Stimulated activated CD8-positive, alpha-beta memory T cell treated with anti-CD3 and anti-CD28 coated beads, Interleukin-15, amount 100 ng/mL, for 48 hours (primary cell): ENCODE data around the gene HOXC4.

ENCODE experiments used
- DNase-seq, 2 donors: peaks; one replicate each; pipeline ENCODE4 v3.0.0-alpha.2; 2020; ENCODE audit warnings: low read depth in 2 of 2

The HOXC4 gene

DNA sequence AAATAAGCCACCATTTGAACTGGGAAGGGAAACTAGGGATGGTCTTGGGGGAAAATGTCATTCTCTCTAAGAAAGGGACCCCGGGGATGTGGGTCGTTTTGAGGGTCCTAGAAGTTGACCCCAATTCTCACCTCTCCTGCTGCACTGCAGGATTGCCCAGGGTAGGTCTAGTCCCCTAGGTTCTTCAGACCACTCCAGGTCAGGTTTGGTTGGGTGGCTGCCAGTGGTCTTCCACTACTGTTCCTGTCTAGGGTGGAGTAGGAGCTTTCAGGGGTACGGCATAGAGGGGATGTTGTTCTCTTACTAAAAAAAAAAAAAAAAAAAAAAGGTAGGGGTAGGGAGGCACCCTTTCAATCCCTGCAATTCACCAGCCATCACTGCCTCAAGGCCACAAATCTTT lies 37.6 kb upstream of the HOXC4 start:
- no peak for DNase-seq

DNA sequence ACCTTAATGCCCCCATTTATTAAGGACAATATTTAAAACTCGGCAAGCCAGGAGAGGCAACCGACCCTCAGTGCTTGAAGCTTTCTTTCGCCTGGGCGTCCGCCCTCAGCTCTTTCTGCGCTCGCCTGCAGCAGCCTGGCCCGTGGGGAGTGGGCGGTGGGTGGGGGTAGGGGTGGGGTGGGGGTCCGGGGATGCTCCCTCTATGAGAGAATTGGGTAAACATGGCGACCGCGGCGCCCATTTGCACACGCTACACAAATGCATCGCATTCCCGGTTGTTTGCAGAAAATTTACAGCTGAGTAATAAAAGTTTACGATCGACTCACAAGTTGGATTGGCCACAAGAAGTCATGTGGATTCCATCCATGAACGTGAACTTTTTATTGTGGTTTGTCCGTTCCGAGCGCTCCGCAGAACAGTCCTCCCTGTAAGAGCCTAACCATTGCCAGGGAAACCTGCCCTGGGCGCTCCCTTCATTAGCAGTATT lies 37.1 kb upstream of the HOXC4 start:
- no peak for DNase-seq

DNA sequence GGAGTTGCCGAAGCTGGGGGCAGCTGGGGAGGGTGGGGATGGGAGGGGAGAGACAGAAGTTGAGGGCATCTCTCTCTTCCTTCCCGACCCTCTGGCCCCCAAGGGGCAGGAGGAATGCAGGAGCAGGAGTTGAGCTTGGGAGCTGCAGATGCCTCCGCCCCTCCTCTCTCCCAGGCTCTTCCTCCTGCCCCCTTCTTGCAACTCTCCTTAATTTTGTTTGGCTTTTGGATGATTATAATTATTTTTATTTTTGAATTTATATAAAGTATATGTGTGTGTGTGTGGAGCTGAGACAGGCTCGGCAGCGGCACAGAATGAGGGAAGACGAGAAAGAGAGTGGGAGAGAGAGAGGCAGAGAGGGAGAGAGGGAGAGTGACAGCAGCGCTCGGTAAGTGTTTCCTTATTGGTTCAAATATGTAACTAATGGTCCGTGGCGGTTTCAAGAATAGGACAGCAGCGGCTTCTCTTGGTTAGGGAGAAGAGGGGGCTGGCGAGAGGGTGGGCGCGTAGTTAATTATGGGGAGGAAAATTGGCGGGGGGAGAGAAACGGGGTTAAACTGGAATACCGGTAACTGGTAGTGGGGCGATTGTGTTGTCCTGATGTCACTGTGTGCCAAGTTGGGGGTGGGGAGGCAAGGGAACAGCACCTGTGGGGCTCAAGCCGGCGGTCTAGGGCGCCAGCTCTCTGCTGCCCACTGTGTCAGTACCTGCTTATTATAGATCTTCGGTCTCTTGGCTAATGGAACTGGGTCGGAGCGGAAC lies 36.4 kb upstream of the HOXC4 start:
- DNase-seq = no peak

DNA sequence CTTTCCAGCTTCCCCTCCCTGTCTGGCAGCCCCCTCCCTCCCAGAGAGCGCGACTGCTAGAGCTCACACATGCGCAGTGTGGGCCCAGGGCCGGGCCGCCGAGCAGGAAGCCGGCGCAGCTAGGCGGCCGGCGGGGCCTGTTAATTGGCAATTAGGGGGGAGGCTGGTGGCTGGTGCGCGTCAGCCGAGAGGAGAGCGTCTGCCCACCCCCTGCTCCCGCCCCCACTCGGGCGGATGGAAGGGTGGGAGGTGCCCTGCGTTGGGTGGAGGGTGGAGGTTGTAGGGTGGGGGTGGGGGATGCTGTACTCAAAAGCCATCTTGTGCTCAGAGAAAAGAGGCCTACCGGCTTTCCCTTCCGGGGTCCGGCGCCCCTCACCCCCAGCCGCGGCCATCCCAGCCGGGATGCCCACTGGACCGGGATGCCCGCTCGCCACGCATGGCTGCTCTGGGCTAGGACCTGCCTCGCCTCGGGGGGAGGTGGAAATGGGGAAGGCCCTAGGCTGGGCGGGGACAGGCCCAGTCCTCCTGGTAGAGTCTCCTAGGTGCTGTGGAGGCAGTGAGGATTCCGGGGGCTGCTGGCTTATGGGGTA lies 35.7 kb upstream of the HOXC4 start:
- DNase-seq = peak; percentile 62 to 64

DNA sequence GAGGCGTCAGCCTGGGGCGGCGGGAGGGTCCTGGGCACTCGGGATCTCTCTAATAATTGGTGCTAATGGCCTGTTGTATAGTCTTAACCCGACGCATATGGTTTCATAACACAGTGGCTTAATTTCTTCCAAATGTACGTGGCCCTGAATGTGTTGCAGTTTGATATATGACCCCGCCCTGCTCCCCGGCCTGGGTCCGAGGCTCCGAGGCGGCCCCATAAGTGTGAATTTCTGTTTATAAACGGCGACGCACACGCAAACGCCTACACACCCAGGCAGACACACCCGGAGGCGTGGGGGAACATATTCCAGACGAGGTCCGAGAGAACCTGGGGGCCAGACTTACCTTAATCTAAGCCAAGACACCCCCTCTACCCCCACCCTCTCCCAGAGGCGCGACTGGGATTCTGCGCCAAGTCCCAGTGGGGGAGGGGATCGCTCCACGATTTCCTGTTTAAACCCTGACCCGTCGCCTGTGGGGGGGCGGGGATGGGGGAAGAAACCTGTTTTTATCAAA lies 35.1 kb upstream of the HOXC4 start:
- DNase-seq = no peak

DNA sequence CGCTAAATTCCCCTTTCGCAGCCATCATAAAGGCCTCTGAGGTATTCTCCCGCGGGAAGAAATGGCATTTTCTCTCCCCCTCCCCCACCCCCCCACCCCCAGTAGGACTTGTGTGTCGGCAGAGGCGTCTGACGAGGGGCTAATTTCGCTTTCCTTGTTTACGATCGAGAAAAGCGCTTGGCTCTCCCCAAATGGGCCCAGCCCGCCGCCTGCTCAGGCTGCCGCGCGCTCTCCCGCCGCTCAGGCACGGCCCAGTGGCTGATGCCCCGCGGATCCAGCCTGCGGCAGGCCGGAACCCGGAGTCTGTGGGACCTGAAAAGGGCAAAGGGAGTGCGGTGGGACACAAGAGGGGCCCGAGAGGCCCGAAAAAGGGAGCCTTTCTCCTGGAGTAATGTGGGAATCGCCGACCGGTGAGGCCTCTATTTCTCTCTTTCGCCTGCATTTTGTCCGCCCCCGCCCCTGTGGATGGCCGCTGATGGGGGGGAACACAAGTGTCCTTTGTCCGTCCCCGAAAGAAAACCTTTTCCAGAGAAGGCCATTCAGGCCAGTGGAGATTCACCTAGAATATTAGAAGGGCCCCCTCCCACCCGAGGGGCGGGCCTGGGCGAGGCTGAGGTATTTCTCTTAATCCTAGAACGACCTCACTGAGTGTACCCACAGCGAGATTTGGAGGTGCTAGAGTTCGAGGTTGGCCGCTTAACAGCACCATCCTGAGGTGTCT lies 34.4 kb upstream of the HOXC4 start:
- no peak for DNase-seq

DNA sequence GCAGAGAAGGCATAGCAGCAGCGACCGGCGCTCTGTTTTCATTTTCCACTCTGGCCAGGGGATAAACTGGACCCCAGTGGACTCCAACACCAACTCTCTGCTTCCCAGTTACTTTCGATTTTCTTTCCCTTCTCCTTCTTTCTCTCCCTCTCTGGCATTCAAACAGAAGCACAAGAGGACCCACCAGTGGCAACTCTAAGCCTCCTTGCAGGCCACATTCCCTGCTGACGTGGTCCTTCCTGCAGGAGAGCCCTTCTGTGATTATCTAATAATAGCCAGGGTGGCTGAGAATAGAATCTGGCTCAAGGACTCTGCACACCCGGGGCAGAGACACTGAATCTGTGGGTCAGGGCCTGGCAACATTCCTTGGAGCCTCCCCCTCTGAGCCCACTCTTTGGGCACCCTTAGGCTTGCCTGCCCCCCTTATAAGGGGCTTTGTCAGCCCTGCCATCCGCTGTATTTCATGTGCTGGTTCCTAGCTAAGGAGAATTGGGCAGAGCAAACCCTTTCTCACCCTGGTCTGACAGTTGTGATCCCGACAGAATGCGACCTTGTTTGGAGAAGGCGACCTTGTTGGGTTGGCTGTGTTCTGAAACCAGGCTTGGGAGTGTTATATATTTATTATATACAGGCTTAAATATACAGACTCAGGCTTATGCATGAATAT lies 33.6 kb upstream of the HOXC4 start:
- no peak for DNase-seq

DNA sequence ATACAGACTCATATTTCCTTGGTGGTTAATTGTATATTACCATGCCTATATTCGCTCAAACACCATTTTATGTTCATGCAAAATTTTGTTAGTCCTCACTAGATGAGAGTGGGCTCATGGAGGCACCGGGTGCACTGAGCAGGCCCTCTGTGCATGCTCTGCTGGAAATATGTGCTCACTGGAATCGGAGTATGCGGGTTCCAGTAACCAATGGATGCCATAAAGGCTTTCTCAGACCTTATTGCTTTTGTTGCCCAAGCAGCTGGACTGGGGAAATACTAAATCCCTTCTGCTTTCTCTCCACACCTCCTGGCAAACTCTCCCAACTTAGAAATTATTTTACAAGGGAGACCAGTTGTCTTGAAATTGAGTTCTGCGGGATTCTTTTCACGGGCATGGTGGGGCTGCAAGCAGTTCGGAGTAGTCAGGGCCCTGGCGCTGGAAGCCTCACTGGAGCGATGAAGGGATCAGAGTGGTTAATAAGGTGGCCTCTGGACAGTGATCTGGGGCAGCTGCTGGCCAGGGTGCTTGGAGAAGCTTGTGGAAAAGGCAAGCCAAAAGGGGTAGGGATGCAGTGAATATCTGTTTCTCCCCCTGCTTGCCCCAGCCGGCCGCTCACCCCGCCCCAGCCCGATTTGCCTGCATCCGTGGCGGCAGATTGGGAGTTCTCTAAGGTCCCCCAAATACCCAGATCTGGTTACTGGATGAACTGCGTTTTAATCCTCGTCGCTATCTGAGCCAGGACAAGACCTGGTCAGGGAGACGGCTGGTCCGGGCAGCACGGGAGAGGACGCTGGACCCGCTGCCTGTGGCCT lies 32.8 kb upstream of the HOXC4 start:
- DNase-seq = no peak

DNA sequence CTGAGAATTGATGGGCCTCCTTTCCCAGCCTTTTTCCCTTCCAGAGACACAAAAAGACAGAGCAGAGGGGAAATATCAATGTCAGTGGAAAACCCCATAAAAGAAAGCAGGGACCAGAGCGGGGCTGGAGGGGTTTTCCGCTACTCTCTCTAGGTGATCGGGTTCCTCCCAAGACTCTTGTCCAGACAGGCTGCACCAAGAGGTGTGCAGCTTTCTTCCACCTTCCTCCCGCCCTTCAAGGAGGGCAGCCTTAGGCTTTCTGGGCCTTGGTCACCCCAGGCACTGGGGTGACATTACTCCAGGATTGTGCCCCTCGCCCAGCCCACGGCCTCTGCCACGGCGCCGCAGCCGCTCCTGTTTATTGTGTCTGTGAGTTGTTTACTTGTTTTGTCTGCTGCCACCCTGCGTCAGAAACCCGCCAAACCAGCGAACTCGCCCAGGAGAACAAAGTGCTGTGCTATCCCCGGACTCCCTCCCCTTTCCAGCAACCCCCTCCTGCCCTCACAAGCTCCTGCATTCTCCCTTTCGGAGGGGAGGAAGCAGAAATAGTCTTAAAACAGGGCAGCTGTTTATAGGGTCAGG lies 32.1 kb upstream of the HOXC4 start:
- DNase-seq = no peak

DNA sequence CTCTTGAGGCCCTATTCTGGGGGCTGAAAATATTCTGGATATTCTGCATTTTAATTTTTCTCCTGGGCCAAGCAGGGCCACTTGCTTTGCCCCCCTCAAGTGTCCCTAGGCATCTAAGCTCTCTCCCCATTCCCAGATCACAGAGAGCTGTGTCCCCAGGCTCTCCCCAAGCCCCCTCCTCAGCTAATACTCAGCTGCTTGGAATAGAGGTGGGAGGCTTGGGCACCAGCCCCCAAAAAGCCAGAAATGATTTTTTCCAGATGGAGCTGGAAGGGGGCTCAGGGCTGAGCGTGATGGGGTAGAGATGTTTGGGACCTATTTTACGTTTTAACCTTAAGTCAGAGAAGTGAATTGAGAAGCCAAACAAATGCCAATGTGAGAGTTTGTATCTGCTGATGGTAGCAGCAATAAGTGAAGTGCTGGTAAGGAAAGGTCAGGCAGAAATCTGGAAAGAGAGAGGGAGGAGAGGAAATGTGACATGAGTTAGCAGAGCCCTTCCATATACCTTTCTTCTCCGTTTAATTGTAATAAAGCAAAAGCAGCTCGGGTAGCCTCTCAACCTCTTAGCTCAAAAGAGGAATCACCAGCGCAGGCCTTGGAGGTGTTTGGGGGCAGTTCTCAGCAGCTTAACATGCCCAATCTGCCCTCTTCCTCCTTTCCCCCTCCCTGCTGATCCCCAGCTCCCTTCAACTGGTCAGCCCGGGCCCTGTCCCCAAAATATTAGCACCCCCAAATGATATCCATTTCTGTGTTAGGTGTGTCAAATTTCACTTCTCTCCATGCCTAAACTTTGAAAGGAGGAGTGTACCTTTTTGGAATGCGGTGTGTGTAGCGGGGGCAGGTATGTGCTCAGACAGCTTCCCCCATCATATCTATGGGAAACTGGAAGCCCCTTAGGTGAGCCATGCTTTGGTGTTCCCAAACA lies 30.4 kb upstream of the HOXC4 start:
- DNase-seq = no peak

DNA sequence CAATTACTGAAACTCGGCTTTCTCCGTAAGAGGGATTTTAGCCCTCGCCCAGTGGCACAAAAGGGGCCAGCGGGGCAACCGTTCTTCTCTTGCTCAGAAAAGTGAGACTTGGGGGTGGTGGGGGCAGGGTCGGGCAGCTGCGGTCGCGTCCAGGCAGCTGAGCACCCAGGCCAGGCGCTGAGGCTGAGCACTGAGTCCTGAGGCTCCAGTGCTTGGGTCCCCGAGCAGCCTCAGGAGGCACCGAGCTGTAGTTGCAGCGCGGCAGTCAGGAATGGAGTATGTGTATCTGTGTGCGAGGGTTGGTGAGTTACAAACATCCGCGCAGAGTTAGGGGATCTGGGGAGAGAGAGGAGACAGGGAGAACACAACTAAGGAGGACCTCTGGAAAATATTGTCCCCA lies 29.5 kb upstream of the HOXC4 start:
- no peak for DNase-seq

DNA sequence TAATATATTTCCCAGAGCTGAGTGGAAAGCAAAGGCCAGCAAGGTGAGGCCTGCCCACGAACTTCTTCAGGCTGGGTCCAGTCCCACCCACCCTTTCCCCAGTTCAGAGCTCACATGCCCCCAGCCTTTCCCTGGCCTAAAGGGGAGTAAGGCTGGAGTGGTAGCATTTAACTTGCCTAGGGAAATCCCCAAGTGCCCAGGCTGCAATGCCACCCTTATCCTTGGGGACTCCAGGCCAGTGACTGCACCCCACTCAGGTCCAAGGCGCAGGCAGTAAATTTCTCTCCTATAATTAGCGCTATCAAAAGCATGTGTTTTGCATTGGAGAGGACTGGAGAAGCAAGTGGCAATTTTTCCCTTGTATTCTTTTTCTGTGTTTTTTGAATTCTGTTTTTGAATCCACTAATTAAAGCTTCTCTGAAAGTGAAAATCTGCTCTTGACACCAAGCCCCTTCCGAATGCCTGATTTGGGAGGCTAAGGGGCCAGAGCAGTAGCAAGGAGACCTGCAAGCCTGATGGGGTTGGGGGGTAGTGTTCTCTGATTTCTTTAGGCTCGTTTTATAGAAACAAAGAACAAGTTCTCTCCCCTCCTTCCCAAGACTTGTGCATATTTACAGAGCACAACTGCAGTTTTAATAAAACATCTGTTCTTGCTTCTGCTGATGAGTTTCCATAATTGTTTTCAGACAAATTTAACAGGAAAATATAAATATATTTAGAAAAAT lies 28.9 kb upstream of the HOXC4 start:
- DNase-seq = no peak

DNA sequence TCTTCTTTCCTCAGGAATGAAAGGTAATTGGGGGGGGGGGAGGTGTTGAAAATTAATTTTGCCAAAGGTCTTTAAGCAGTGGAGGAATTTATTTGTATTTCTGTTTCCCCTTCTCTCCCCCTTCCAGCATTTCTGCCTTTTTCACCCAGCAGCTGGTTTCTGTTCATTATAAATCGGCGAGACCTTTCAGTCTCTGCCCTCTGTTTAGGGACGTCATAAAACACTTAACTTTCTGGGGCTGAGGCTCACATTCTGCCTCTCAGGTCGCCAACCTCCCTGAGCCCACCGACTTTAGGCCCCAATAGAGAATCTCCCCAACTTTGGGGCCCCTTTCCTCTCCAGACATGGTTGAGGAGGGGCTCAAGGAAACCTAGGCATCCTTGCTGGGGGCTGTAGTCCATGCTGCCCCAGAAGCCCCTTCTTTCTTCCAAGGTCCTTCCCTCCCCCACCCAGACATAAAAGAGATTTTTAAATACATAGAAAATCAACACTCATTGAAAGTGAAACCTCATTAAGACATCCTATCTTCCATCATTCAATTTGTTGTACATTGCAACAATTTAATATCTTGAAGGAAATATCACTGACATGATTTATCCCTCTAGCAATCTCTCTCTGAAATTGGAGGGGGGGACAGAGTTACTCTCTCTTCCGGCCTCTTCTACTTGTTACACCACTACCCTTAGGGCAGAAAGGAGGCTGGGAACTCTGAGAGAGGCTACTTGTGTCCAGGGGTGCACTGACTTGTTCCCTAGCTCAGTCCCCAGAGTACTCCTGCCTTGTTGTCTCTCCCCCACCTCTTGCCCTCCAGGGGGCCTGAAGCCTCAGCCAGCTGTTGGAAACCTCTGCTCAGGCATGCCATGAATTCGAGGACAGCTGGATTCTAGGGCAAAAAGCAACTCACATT lies 27.9 kb upstream of the HOXC4 start:
- no peak for DNase-seq

DNA sequence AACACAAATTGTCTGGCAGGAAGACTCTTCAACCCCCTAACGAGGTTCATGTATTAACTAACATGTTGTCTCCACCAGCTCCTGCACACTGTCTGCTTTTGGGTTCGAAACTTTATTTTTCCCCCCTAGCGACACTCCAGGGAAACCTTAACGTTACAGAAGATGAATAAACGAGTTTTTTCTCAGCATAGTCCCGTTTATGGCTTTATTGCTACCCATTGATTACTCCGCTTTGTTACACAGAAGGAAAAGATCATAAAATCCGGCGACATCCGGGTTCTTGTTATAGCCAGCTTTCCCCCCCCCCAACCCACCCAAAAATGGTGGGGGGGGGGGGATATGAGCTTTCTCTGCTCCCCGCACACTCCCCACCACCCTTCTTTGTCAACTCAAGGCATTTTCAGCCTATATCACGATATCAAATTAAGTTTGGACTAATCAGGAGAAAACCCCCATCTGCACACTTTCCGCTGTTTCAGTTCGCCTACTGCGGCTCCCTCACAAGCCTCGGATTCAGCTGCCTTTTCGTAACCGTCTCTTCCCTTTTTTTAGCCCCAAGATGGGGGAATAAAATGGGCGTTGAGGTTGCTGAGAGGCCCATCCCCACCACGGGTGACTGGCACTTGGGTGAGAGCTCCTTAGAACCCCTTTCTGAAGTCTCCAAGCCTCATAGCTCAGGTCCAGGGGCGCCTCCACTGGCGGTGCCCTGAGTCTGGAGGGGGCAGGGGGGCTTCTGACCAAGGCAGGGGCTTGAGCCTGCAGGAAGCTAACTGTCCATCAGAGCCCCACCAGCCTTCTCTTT lies 26.8 kb upstream of the HOXC4 start:
- DNase-seq = no peak

DNA sequence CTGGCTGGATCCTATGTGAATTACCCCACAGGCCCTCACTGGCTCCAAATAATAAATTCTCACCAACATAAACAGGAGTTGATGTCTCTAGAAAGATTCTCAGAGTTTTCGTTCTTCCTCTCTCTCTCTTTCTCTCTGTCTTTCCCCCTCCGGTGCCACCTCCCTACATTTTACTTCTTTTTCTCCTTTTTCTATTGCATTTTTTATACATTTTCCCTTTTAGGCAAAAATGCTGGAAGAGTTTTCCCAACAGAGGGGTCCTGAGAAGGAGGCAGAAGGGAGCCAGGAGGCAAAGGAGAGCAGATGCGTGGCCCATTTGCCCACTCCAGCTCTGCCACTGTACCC lies 26.2 kb upstream of the HOXC4 start:
- DNase-seq = no peak

DNA sequence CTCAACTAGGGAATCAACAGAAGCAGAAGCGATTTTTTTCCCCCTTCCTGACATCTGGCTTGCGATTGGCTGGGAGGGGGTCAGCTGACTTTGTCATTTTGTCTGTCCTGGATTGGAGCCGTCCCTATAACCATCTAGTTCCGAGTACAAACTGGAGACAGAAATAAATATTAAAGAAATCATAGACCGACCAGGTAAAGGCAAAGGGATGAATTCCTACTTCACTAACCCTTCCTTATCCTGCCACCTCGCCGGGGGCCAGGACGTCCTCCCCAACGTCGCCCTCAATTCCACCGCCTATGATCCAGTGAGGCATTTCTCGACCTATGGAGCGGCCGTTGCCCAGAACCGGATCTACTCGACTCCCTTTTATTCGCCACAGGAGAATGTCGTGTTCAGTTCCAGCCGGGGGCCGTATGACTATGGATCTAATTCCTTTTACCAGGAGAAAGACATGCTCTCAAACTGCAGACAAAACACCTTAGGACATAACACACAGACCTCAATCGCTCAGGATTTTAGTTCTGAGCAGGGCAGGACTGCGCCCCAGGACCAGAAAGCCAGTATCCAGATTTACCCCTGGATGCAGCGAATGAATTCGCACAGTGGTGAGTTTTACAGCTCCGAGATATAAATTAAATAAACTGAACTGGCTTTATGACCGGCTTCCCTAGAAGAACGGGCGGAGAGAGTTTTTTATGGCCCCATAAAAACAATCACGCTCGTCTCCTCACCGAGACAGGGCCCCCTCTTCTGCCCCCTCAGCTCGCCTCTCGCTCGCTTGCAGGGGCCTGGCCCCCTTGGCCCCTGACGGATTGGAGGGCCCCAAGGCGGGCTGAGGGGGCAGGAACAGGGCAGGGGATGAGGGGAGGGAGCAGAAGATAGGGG lies 25.1 kb upstream of the HOXC4 start, which contains the start of gene HOXC6:
Gene HOXC6, plus strand, starts transcription at position 127 of the 888 bp plus-strand sequence. Its CDS starts 82 bp downstream, at position 209.
- DNase-seq = no peak
